OCI-LY1 (cell line): ENCODE results near the gene TRIM5.
"Not testable (repeated sequence)": the region's sequence is repeated elsewhere in the genome, so short reads cannot be mapped to it uniquely, and the experiment has no call there.

ENCODE experiments used
- H2AFZ ChIP-seq: fragments of 200-600 bp; sonication (generic), shearing (Covaris generic); 2 replicates; pipeline ENCODE4 v1.6.0; 2014; ENCODE audit warnings: antibody characterized with exemption, mild to moderate bottlenecking, low read length
- H3F3A ChIP-seq: fragments of 200-600 bp; sonication (generic), shearing (Covaris generic); 2 replicates; pipeline ENCODE4 v1.6.0; 2014; ENCODE audit warnings: mild to moderate bottlenecking, antibody characterized with exemption, low read length, moderate library complexity; ENCODE audit not compliant: insufficient read depth
- H3K27ac ChIP-seq: fragments of 200-600 bp; sonication (generic); 2 replicates; pipeline ENCODE4 v1.5.1; 2014; ENCODE audit warnings: low read length, mixed run types, mild to moderate bottlenecking, low read depth; ENCODE audit not compliant: poor library complexity, severe bottlenecking
- H3K27me3 ChIP-seq: fragments of 200-600 bp; sonication (generic); 2 replicates; pipeline ENCODE4 v1.6.0; 2014; ENCODE audit warnings: antibody characterized with exemption, mild to moderate bottlenecking, low read length, moderate library complexity; ENCODE audit not compliant: insufficient read depth
- H3K36me3 ChIP-seq: fragments of 200-600 bp; sonication (generic); 2 replicates; pipeline ENCODE4 v1.6.1; 2014; ENCODE audit warnings: mild to moderate bottlenecking, antibody characterized with exemption, low read length, moderate library complexity, mixed read lengths; ENCODE audit not compliant: insufficient read depth
- H3K4me1 ChIP-seq: fragments of 200-600 bp; sonication (generic); 2 replicates; pipeline ENCODE4 v1.5.1; 2014; ENCODE audit warnings: mild to moderate bottlenecking, low read length, moderate library complexity; ENCODE audit not compliant: insufficient read depth, severe bottlenecking
- H3K4me2 ChIP-seq: fragments of 200-600 bp; sonication (generic), shearing (Covaris generic); 2 replicates; pipeline ENCODE4 v1.6.1; 2014; ENCODE audit warnings: low read length
- H3K4me3 ChIP-seq: fragments of 200-600 bp; sonication (generic); 2 replicates; pipeline ENCODE4 v1.5.1; 2014; ENCODE audit warnings: low read length, low read depth, mild to moderate bottlenecking, mixed read lengths; ENCODE audit not compliant: poor library complexity, severe bottlenecking
- H3K79me2 ChIP-seq: fragments of 200-600 bp; shearing (Covaris generic); 2 replicates; pipeline ENCODE4 v1.6.1; 2016; ENCODE audit warnings: mixed run types, low read length, mixed read lengths; ENCODE audit not compliant: insufficient read depth
- H3K9ac ChIP-seq: fragments of 200-600 bp; sonication (generic), shearing (Covaris generic); 2 replicates; pipeline ENCODE4 v1.6.1; 2014; ENCODE audit warnings: mild to moderate bottlenecking, low read length, mixed read lengths
- H3K9me2 ChIP-seq: fragments of 200-600 bp; sonication (generic), shearing (Covaris generic); 2 replicates; pipeline ENCODE4 v1.6.1; 2014; ENCODE audit warnings: low read depth, mild to moderate bottlenecking, low read length, mixed read lengths
- H3K9me3 ChIP-seq: fragments of 200-600 bp; shearing (Covaris generic); 2 replicates; pipeline ENCODE4 v1.6.1; 2014; ENCODE audit warnings: low read length, mixed read lengths
- H4K20me1 ChIP-seq: fragments of 200-600 bp; sonication (generic), shearing (Covaris generic); 2 replicates; pipeline ENCODE4 v1.6.0; 2016; ENCODE audit warnings: mild to moderate bottlenecking, low read length; ENCODE audit not compliant: insufficient read depth
- CTCF ChIP-seq: fragments of 200-600 bp; sonication (generic), shearing (Covaris generic); IDR thresholded peaks from 2 replicates; pipeline ENCODE4 v1.5.1; 2017; ENCODE audit warnings: mild to moderate bottlenecking, antibody characterized with exemption, low read length, moderate library complexity, mixed read lengths
- EZH2 ChIP-seq: fragments of 200-600 bp; sonication (generic), shearing (Covaris generic); IDR thresholded peaks from 2 replicates; pipeline ENCODE4 v1.8.0; 2017; ENCODE audit warnings: borderline replicate concordance, mixed run types, mild to moderate bottlenecking, antibody characterized with exemption, low read length, moderate library complexity, mixed read lengths

TRIM5 gene

DNA sequence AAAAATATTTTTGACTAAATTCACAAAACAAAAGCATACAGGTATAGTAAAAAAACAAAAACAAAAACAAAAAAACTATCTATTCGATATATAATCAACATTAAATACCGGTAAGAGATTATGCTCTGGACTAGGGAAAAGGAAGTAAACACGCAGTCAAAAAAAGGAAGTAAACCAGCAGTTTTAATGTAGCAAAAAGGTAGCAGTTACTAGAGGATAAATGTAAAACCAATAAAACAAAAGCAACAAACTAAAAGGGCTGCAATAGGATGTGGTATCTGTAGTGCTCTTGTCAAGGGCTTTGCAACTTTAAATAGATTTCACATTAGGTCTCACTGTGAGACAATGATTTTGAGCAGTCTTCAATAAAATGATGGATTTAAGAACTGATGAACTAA, 7.1 kb upstream of the TRIM5 start:
- Histone ChIP-seq H3K27ac (peak overlapping the region; percentile 93), H4K20me1 (no peaks in the 10 kb centered on the region), H2AFZ (no peak overlapping the region), H3K9me3 (no peaks in the 10 kb centered on the region), H3K9me2 (no peaks in the 10 kb centered on the region), H3K4me2 (peak overlapping the region; percentile 82), H3K9ac (peak overlapping the region; percentile 89; the same call in 1 of the 2 replicates), H3F3A (no peaks in the 10 kb centered on the region), H3K36me3 (peaks cover 15% of the 10 kb centered on the region; the same call in 1 of the 2 replicates), H3K79me2 (no peaks in the 10 kb centered on the region; the same call in 1 of the 2 replicates), H3K4me1 (peaks cover 37% of the 10 kb centered on the region), H3K4me3 (peak overlapping the region; percentile 80), H3K27me3 (no peaks in the 10 kb centered on the region)
- TF ChIP-seq EZH2: no peak
- TF ChIP-seq CTCF: no peak

- peak overlapping the region; percentile 82 for H3K4me2 ChIP-seq
- H3K4me1 ChIP-seq: peaks cover 37% of the 10 kb centered on the region
- not testable (repeated sequence) for H3F3A ChIP-seq, H4K20me1 ChIP-seq, H3K36me3 ChIP-seq, H3K9me2 ChIP-seq, H2AFZ ChIP-seq, H3K79me2 ChIP-seq, H3K9me3 ChIP-seq, H3K27me3 ChIP-seq
- peak overlapping the region; percentile 89 for H3K9ac ChIP-seq
- H3K4me3 ChIP-seq: peak overlapping the region; percentile 80
- peak overlapping the region; percentile 93 for H3K27ac ChIP-seq
These were observed 6.5 kb upstream of the TRIM5 start for GRCh38 chr11:5691238-5691963.

DNA sequence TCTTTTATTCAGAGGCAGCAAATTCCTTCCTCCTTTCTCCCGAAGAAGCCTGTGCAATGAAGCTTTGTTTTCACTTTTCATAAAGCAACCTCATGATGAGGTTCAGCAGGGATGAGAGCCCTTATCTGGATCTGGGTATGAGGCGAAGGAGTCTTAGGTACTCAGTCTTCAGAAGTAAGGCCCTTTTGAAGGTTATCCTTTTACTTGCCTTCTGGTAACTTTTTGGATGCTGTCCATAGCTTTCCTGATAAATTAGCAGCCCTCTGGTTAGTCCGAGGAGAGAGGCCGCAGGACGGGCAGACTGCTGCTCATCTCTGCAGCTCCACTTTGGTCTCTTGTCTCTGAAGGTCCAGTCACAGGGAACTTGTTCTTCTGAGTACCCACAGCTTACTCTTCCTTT, 5.9 kb upstream of the TRIM5 start:
- H3K4me1 ChIP-seq: peaks cover 37% of the 10 kb centered on the region
- no peaks in the 10 kb centered on the region for H3F3A ChIP-seq
- H3K36me3 ChIP-seq: 0 out of 2 replicates have a peak, but pooled peaks cover 4% of the 10 kb centered on the region
- no peak for TF ChIP-seq CTCF
- no peak for TF ChIP-seq EZH2
- H3K27ac ChIP-seq: peak overlapping the region; percentile 93
- H3K9me3 ChIP-seq: no peaks in the 10 kb centered on the region
- no peaks in the 10 kb centered on the region for H3K9me2 ChIP-seq
- no peaks in the 10 kb centered on the region for H3K27me3 ChIP-seq
- peak overlapping the region; percentile 82 for H3K4me2 ChIP-seq
- peak overlapping the region; percentile 80 for H3K4me3 ChIP-seq
- H3K79me2 ChIP-seq: no peaks in the 10 kb centered on the region; the same call in 1 of the 2 replicates
- H4K20me1 ChIP-seq: no peaks in the 10 kb centered on the region
- peak overlapping the region; percentile 89 for H3K9ac ChIP-seq
- no peak overlapping the region for H2AFZ ChIP-seq

GRCh38 chr11:5690216-5690615, 5.3 kb upstream of the TRIM5 start:
- H3K4me2 ChIP-seq: peak overlapping the region; percentile 82
- peak overlapping the region; percentile 93 for H3K27ac ChIP-seq
- no peak for TF ChIP-seq CTCF
- TF ChIP-seq EZH2: no peak
- no peak overlapping the region for H2AFZ ChIP-seq
- H4K20me1 ChIP-seq: no peaks in the 10 kb centered on the region
- H3K4me3 ChIP-seq: peak overlapping the region; percentile 80
- 0 out of 2 replicates have a peak, but pooled peaks cover 2% of the 10 kb centered on the region for H3K36me3 ChIP-seq
- H3K79me2 ChIP-seq: no peaks in the 10 kb centered on the region; the same call in 1 of the 2 replicates
- H3K9me3 ChIP-seq: no peaks in the 10 kb centered on the region
- H3F3A ChIP-seq: no peaks in the 10 kb centered on the region
- peaks cover 37% of the 10 kb centered on the region for H3K4me1 ChIP-seq
- peak overlapping the region; percentile 89 for H3K9ac ChIP-seq
- no peaks in the 10 kb centered on the region for H3K27me3 ChIP-seq
- no peaks in the 10 kb centered on the region for H3K9me2 ChIP-seq
